A673 (cell line): Measurements from ENCODE around the gene GPNMB.

Source experiments
- EZH2 ChIP-seq: fragments of 200-600 bp; sonication (generic); IDR thresholded peaks from 2 replicates; pipeline ENCODE4 v1.6.1; 2017; ENCODE audit warnings: borderline replicate concordance, low read depth, mild to moderate bottlenecking, mixed read lengths, antibody characterized with exemption, low read length; ENCODE audit not compliant: poor library complexity, severe bottlenecking
- TF ChIP-seq, protein P1 (sequence below): fragments of 300-800, 200-600 bp; sonication (generic); conservative IDR thresholded peaks from 2 replicates; pipeline ENCODE4 v1.5.1; 2017; ENCODE audit warnings: low read depth, mild to moderate bottlenecking, antibody characterized with exemption, low read length, moderate library complexity, mixed read lengths

- TF ChIP-seq, protein P1, sequence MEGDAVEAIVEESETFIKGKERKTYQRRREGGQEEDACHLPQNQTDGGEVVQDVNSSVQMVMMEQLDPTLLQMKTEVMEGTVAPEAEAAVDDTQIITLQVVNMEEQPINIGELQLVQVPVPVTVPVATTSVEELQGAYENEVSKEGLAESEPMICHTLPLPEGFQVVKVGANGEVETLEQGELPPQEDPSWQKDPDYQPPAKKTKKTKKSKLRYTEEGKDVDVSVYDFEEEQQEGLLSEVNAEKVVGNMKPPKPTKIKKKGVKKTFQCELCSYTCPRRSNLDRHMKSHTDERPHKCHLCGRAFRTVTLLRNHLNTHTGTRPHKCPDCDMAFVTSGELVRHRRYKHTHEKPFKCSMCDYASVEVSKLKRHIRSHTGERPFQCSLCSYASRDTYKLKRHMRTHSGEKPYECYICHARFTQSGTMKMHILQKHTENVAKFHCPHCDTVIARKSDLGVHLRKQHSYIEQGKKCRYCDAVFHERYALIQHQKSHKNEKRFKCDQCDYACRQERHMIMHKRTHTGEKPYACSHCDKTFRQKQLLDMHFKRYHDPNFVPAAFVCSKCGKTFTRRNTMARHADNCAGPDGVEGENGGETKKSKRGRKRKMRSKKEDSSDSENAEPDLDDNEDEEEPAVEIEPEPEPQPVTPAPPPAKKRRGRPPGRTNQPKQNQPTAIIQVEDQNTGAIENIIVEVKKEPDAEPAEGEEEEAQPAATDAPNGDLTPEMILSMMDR = no peak
- no peak for TF ChIP-seq EZH2
Observed at GRCh38 chr7:23247046-23247602, 549 bp downstream of the GPNMB start.
